Upper lobe of right lung (tissue), 1 donor: Measurements from ENCODE around the gene EXOC2. TPM values are rescaled to one million over a fixed set of nuclear protein-coding genes. Genes with fewer than 3 reads are reported as not detected.

Source experiments
- ATAC-seq: fragments of 200-7000 bp; cut with Tn5 transposase; one replicate; pipeline ENCODE4 v1.9.1; 2020; ENCODE audit warnings: mild to moderate bottlenecking, moderate library complexity
- DNase-seq: peaks from one replicate; pipeline ENCODE4 v3.0.0-alpha.2; 2020
- H3K27ac ChIP-seq: fragments of 200-600 bp; one replicate; pipeline ENCODE4 v1.8.0; 2022
- H3K27me3 ChIP-seq: fragments of 200-600 bp; one replicate; pipeline ENCODE4 v1.8.0; 2022; ENCODE audit warnings: mild to moderate bottlenecking
- H3K36me3 ChIP-seq: fragments of 200-600 bp; one replicate; pipeline ENCODE4 v1.8.0; 2022
- H3K4me1 ChIP-seq: fragments of 200-600 bp; one replicate; pipeline ENCODE4 v1.8.0; 2022
- H3K4me3 ChIP-seq: fragments of 200-600 bp; one replicate; pipeline ENCODE4 v1.8.0; 2022; ENCODE audit warnings: mild to moderate bottlenecking
- H3K9me3 ChIP-seq: fragments of 200-600 bp; one replicate; pipeline ENCODE4 v1.8.0; 2022
- CTCF ChIP-seq: fragments of 200-600 bp; IDR thresholded peaks from one replicate; pipeline ENCODE4 v1.8.0; 2022; ENCODE audit warnings: antibody characterized with exemption
- intact Hi-C: fragments of 100-400 bp; cut with DNase I; formaldehyde crosslinking; loops from one replicate; pipeline ENCODE4 v1.11.0; 2022
- total RNA-seq: library from RNA; stranded (reverse); fragmentation: NEBNext Ultra II Directional; extraction: Animal tissue kit (Norgen Biotek cat#: 25700); gene quantifications from one replicate; pipeline ENCODE4 v1.2.1, GENCODE V29; 2021
- donor health status: DM: no; HTN: yes; CAD: no; lungs with severe emphysema.

The EXOC2 gene
- total RNA-seq, 1 donor from 2014 or later: 31.2 TPM

GRCh38 chr6:444653-445275, 248.2 kb downstream of the EXOC2 start:
- intact Hi-C loops: no loop called here
- TF ChIP-seq CTCF: no peak
- ATAC-seq (no peak), DNase-seq (peak; percentile 60)
- H3K9me3 ChIP-seq: no peaks in the 10 kb centered on the region
- H3K27ac ChIP-seq: no peak overlapping the region
- H3K27me3 ChIP-seq: no peaks in the 10 kb centered on the region
- no peak overlapping the region for H3K4me3 ChIP-seq
- no peaks in the 10 kb centered on the region for H3K4me1 ChIP-seq
- H3K36me3 ChIP-seq: no peaks in the 10 kb centered on the region

- no peaks in the 10 kb centered on the region for H3K4me1 ChIP-seq
- H3K27ac ChIP-seq: no peak overlapping the region
- H3K4me3 ChIP-seq: no peak overlapping the region
- H3K9me3 ChIP-seq: no peaks in the 10 kb centered on the region
- ATAC-seq: no peak
- intact Hi-C loops: no loop called here
- no peaks in the 10 kb centered on the region for H3K27me3 ChIP-seq
- no peaks in the 10 kb centered on the region for H3K36me3 ChIP-seq
- TF ChIP-seq CTCF: no peak
- DNase-seq: no peak
Measured at GRCh38 chr6:443621-444159, 249.2 kb downstream of the EXOC2 start.

GRCh38 chr6:441126-441920, 251.6 kb downstream of the EXOC2 start:
- Histone ChIP-seq H3K36me3 (no peaks in the 10 kb centered on the region), H3K9me3 (no peaks in the 10 kb centered on the region), H3K4me1 (no peaks in the 10 kb centered on the region), H3K27ac (no peak overlapping the region), H3K4me3 (no peak overlapping the region), H3K27me3 (no peaks in the 10 kb centered on the region)
- no peak for TF ChIP-seq CTCF
- no peak for ATAC-seq
- intact Hi-C loops: no loop called here
- no peak for DNase-seq

GRCh38 chr6:439641-440167, 253.2 kb downstream of the EXOC2 start:
- no peaks in the 10 kb centered on the region for H3K27me3 ChIP-seq
- no peaks in the 10 kb centered on the region for H3K4me1 ChIP-seq
- no peak for ATAC-seq
- TF ChIP-seq CTCF: no peak
- H3K9me3 ChIP-seq: no peaks in the 10 kb centered on the region
- H3K27ac ChIP-seq: no peak overlapping the region
- intact Hi-C loops: no loop called here
- DNase-seq: no peak
- H3K36me3 ChIP-seq: no peaks in the 10 kb centered on the region
- H3K4me3 ChIP-seq: no peak overlapping the region

GRCh38 chr6:438634-439170, 254.2 kb downstream of the EXOC2 start:
- H3K27ac ChIP-seq: no peak overlapping the region
- no peaks in the 10 kb centered on the region for H3K4me1 ChIP-seq
- no peaks in the 10 kb centered on the region for H3K36me3 ChIP-seq
- H3K9me3 ChIP-seq: no peaks in the 10 kb centered on the region
- ATAC-seq (no peak), DNase-seq (no peak)
- H3K27me3 ChIP-seq: no peaks in the 10 kb centered on the region
- no peak for TF ChIP-seq CTCF
- intact Hi-C loops: no loop called here
- no peak overlapping the region for H3K4me3 ChIP-seq
